Astrocyte of the cerebellum (primary cell): Measurements from ENCODE around the gene ELOVL3.
"Not testable (repeated sequence)": the region's sequence is repeated elsewhere in the genome, so short reads cannot be mapped to it uniquely, and the experiment has no call there.

ENCODE experiments used
- DNase-seq: peaks from one replicate; pipeline ENCODE4 v3.0.0-alpha.2; 2011; ENCODE audit warnings: low read depth
- H3K4me3 ChIP-seq: 2 replicates; pipeline ENCODE4 v1.5.1; 2011; ENCODE audit warnings: mild to moderate bottlenecking, low read depth, low read length, moderate library complexity
- CTCF ChIP-seq: IDR thresholded peaks from 2 replicates; pipeline ENCODE4 v1.5.1; 2012; ENCODE audit warnings: low read length, low read depth, moderate library complexity, mild to moderate bottlenecking; ENCODE audit errors: missing control alignments
- in situ Hi-C: cut with HindIII; loops from 2 replicates; pipeline ENCODE4 v1.10.0; 2017; ENCODE audit warnings: low sequenced_read_pairs

The ELOVL3 gene

GRCh38 chr10:102208311-102209035, 17.6 kb upstream of the ELOVL3 start:
- no peak for DNase-seq
- in situ Hi-C loops, result no loop called here
- H3K4me3 ChIP-seq, result no peak overlapping the region
- TF ChIP-seq CTCF, result no peak

GRCh38 chr10:102211615-102212299, 14.3 kb upstream of the ELOVL3 start:
- TF ChIP-seq CTCF, result no peak
- no peak for DNase-seq
- in situ Hi-C loops, result no loop called here
- no peak overlapping the region for H3K4me3 ChIP-seq

- H3K4me3 ChIP-seq, in situ Hi-C loops, DNase-seq: not testable (repeated sequence)
These were observed 12.5 kb upstream of the ELOVL3 start for GRCh38 chr10:102213599-102213998.

GRCh38 chr10:102219370-102219769, 6.7 kb upstream of the ELOVL3 start:
- H3K4me3 ChIP-seq, result no peak overlapping the region
- no peak for DNase-seq
- TF ChIP-seq CTCF, result no peak
- in situ Hi-C loops, result no loop called here

GRCh38 chr10:102220612-102221011, 5.5 kb upstream of the ELOVL3 start:
- no peak overlapping the region for H3K4me3 ChIP-seq
- no peak for TF ChIP-seq CTCF
- in situ Hi-C loops, result loop anchor here (10.0 kb wide), 2 partner anchors 84 to 284 kb away; partner anchors contain the start of genes ACTR1A and SUFU
- DNase-seq, result no peak

GRCh38 chr10:102222797-102223196, 3.3 kb upstream of the ELOVL3 start:
- no peak for TF ChIP-seq CTCF
- H3K4me3 ChIP-seq, result no peak overlapping the region
- in situ Hi-C loops, result loop anchor here (10.0 kb wide), 2 partner anchors 82 to 282 kb away; partner anchors contain the start of genes ACTR1A and SUFU
- DNase-seq, result no peak

GRCh38 chr10:102226542-102226870, 407 bp downstream of the ELOVL3 start:
- TF ChIP-seq CTCF, result no peak
- H3K4me3 ChIP-seq, result peak overlapping the region; percentile 11
- in situ Hi-C loops, result loop anchor here (5.0 to 10.0 kb wide), 4 partner anchors 59 to 278 kb away; partner anchors contain the start of genes ACTR1A and SUFU
- DNase-seq, result no peak
